GM06990 (cell line): ENCODE results near the gene PGLYRP3.
A peak's percentile ranks its signal among the peaks of the same experiment; 100 is the strongest.

Experiments used
- DNase-seq: peaks from one replicate; pipeline ENCODE4 v3.0.0-alpha.2; 2011; ENCODE audit not compliant: insufficient read length; ENCODE audit errors: extremely low read depth
- H3K27me3 ChIP-seq: replicated peaks from 2 replicates; pipeline ENCODE4 v1.6.0; 2011; ENCODE audit warnings: low read length; ENCODE audit not compliant: control insufficient read depth, insufficient read depth
- H3K36me3 ChIP-seq: 2 replicates; pipeline ENCODE4 v1.5.1; 2011; ENCODE audit warnings: low read length; ENCODE audit not compliant: control insufficient read depth, insufficient read depth
- H3K4me3 ChIP-seq: replicated peaks from 2 replicates; pipeline ENCODE4 v1.5.1; 2011; ENCODE audit warnings: low read depth, mild to moderate bottlenecking, control low read depth, low read length
- TF ChIP-seq, protein P1 (sequence below): IDR thresholded peaks from 2 replicates; pipeline ENCODE4 v1.5.1; 2011; ENCODE audit warnings: low read length, control low read depth, mild to moderate bottlenecking, inconsistent platforms; ENCODE audit not compliant: insufficient read depth, poor library complexity, severe bottlenecking

PGLYRP3 gene

DNA sequence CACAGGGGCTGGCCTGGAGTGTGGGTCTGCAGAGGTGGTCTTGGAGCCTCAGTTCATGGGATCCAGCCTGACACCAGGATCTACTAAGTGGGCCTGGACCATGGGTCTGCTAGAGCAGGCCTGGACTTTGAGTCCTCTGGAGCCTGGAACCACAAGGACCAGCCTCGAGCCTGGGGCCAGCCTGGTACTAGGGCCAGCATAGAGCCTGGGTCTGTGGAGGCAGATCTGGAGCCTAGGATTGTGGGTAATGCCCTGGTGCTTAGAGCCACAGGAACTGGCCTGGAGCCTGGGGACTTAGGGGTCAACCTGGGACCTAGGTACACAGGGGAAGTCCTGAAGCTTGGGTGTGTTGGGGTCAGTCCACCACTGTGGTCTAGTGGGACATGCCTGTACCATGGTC is 40.6 kb downstream of the PGLYRP3 start:
- no peaks in the 10 kb centered on the region for H3K36me3 ChIP-seq
- TF ChIP-seq, protein P1, sequence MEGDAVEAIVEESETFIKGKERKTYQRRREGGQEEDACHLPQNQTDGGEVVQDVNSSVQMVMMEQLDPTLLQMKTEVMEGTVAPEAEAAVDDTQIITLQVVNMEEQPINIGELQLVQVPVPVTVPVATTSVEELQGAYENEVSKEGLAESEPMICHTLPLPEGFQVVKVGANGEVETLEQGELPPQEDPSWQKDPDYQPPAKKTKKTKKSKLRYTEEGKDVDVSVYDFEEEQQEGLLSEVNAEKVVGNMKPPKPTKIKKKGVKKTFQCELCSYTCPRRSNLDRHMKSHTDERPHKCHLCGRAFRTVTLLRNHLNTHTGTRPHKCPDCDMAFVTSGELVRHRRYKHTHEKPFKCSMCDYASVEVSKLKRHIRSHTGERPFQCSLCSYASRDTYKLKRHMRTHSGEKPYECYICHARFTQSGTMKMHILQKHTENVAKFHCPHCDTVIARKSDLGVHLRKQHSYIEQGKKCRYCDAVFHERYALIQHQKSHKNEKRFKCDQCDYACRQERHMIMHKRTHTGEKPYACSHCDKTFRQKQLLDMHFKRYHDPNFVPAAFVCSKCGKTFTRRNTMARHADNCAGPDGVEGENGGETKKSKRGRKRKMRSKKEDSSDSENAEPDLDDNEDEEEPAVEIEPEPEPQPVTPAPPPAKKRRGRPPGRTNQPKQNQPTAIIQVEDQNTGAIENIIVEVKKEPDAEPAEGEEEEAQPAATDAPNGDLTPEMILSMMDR = no peak
- no peak for DNase-seq
- H3K4me3 ChIP-seq = no peak overlapping the region
- H3K27me3 ChIP-seq = no peaks in the 10 kb centered on the region

DNA sequence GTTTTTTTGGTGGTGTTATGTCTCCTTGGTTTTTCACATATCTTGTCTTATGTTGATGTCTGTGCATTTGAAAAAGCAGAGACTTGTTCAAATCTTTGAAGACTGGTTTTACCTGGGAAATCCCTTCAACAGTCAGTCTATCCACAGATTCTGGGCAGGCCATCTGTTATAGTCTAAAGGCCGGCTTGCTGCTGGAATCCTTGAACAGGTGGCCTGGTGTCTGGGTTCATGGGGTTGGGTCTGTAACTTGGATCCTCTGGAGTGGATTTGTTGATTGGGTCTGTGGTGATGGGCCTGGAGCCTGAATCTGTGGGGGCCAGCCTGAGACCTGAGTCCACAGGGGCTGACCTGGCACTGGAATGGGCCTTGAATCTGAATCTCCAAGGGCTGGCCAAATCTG is 41.0 kb downstream of the PGLYRP3 start:
- TF ChIP-seq, protein P1 = no peak
- no peak overlapping the region for H3K4me3 ChIP-seq
- no peaks in the 10 kb centered on the region for H3K36me3 ChIP-seq
- no peaks in the 10 kb centered on the region for H3K27me3 ChIP-seq
- DNase-seq = no peak

DNA sequence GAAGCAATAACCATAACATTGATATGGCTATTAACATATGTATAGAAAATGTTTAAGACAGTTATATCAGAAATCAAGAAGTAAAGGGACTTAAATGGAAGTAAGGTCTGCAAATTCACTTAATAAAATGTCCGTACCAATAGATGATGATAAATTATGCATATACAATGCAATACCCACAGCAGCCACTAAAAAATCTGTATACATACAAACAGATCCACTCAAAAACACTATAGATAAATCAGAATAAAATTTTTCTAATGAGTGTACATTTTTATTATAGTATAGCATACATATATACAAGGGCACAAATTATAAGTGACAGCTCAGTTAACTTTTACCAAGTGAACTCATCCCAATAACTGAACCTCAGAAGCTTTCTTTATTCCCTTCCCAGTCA is 47.3 kb downstream of the PGLYRP3 start:
- TF ChIP-seq, protein P1 = no peak
- Histone ChIP-seq H3K4me3 (no peak overlapping the region), H3K36me3 (no peaks in the 10 kb centered on the region), H3K27me3 (no peaks in the 10 kb centered on the region; the same call in 1 of the 2 replicates)
- no peak for DNase-seq

DNA sequence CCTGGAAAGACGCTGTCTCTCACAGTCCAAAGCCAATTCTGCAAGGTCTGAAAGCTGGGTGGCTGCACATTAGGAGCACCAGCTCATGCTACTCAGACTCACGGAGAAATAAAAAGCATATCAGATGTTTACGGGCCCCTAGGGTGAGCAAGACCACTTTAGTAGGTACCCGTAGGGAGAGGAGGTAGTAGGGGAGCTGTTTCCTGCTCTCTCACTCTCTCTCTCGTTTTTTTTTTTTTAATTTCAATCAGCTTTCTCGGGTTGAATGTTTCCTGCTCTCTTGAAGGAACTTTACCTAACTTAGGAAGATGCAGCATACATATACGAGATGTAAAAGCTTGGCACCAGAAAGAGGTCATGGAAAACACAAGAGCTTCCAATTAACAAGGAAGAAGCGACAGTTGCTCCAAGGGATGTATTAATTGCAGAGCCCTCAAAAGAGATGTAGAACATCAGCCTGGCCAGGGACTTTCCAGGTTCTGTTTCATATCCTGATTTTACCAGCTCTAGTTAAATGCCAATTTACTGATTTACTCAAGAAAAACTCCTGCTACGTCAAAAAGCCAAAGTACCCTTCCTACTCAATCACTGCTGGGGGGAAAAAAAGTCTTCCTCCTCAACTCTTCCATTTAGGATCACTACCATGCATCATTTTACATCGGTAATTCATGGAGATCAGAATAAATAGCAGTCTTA is 50.1 kb downstream of the PGLYRP3 start:
- peak overlapping the region; percentile 60; the same call in 1 of the 2 replicates for H3K4me3 ChIP-seq
- peak; percentile 56 for DNase-seq
- TF ChIP-seq, protein P1 = no peak
- no peaks in the 10 kb centered on the region; the same call in 1 of the 2 replicates for H3K27me3 ChIP-seq
- H3K36me3 ChIP-seq = no peaks in the 10 kb centered on the region

DNA sequence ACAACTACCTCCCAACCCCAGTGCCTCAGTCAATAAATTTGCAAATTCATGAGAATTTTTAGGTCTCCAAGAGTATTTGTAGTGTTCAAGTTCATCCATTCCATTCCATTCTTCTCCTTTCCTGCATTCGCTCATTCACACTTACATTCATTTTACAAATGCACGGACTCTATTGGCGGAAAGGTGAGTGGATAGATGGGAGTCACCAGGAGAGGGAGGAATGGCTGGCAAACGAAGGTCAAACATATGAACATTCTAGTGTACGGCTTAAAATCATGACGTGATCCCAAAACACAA is 50.7 kb downstream of the PGLYRP3 start:
- DNase-seq = no peak
- H3K36me3 ChIP-seq = no peaks in the 10 kb centered on the region
- peak overlapping the region; percentile 60 for H3K4me3 ChIP-seq
- TF ChIP-seq, protein P1 = no peak
- H3K27me3 ChIP-seq = no peaks in the 10 kb centered on the region; the same call in 1 of the 2 replicates
